ENCODE results near the gene EYA2.

DNA sequence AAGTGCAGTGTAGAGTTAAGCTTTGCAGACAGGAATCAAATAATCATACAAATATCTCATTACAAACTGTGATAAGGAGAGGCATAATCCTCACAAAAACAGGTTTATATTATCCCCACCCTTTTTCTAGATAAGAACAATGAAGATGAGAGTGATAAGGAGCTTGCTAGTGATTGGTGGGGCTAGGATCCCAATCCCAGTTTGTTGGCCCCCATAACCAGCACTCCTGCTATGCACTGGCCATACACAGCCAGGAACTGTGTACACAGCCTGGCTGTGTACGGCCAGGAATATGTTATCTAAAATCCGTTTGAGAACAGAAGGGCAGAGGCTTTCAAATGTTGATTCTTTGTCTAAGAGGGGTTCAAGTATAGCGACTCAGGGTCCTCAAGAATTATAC is 180.6 kb downstream of the EYA2 start:
- TF ChIP-seq, protein P1, sequence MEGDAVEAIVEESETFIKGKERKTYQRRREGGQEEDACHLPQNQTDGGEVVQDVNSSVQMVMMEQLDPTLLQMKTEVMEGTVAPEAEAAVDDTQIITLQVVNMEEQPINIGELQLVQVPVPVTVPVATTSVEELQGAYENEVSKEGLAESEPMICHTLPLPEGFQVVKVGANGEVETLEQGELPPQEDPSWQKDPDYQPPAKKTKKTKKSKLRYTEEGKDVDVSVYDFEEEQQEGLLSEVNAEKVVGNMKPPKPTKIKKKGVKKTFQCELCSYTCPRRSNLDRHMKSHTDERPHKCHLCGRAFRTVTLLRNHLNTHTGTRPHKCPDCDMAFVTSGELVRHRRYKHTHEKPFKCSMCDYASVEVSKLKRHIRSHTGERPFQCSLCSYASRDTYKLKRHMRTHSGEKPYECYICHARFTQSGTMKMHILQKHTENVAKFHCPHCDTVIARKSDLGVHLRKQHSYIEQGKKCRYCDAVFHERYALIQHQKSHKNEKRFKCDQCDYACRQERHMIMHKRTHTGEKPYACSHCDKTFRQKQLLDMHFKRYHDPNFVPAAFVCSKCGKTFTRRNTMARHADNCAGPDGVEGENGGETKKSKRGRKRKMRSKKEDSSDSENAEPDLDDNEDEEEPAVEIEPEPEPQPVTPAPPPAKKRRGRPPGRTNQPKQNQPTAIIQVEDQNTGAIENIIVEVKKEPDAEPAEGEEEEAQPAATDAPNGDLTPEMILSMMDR (conservative IDR thresholded peaks at IDR 0.05; ENCODE audit: low read length), result no peak
- TF ChIP-seq EZH2phosphoT487 (IDR thresholded peaks at IDR 0.05; ENCODE audit: borderline replicate concordance), result no peak

Data from Loucy (cell line).